Skeletal muscle satellite cell (primary cell): Measurements from ENCODE around the gene TMEM179.

Experiments used
- H3K27me3 ChIP-seq: 2 replicates; pipeline ENCODE4 v1.7.0; 2013; ENCODE audit warnings: low read length; ENCODE audit not compliant: control insufficient read depth, insufficient read depth
- H3K36me3 ChIP-seq: 2 replicates; pipeline ENCODE4 v1.7.0; 2013; ENCODE audit warnings: mild to moderate bottlenecking, control low read depth, low read length; ENCODE audit not compliant: insufficient read depth
- H3K4me1 ChIP-seq: 2 replicates; pipeline ENCODE4 v1.7.0; 2013; ENCODE audit warnings: low read length; ENCODE audit not compliant: control insufficient read depth, insufficient read depth
- H3K4me2 ChIP-seq: 2 replicates; pipeline ENCODE4 v1.7.0; 2013; ENCODE audit warnings: mild to moderate bottlenecking, low read length
- H3K4me3 ChIP-seq: 2 replicates; pipeline ENCODE4 v1.7.0; 2013; ENCODE audit warnings: low read length
- H3K9ac ChIP-seq: 2 replicates; pipeline ENCODE4 v1.7.0; 2013; ENCODE audit warnings: mild to moderate bottlenecking, low read depth, low read length, moderate library complexity
- H3K9me3 ChIP-seq: replicated peaks from 2 replicates; pipeline ENCODE4 v1.7.0; 2013; ENCODE audit warnings: mild to moderate bottlenecking, control low read depth, low read length

TMEM179 gene

GRCh38 chr14:104547998-104548700 is 56.4 kb downstream of the TMEM179 start:
- H3K4me3 ChIP-seq = no peak overlapping the region
- no peaks in the 10 kb centered on the region for H3K4me1 ChIP-seq
- no peak overlapping the region for H3K9ac ChIP-seq
- H3K36me3 ChIP-seq = no peaks in the 10 kb centered on the region
- H3K9me3 ChIP-seq = no peaks in the 10 kb centered on the region
- H3K27me3 ChIP-seq = peaks cover 35% of the 10 kb centered on the region
- no peak overlapping the region for H3K4me2 ChIP-seq

- H3K9ac ChIP-seq = no peak overlapping the region
- no peak overlapping the region for H3K4me2 ChIP-seq
- no peaks in the 10 kb centered on the region for H3K9me3 ChIP-seq
- no peaks in the 10 kb centered on the region for H3K36me3 ChIP-seq
- H3K4me3 ChIP-seq = no peak overlapping the region
- H3K4me1 ChIP-seq = no peaks in the 10 kb centered on the region
- H3K27me3 ChIP-seq = peaks cover 41% of the 10 kb centered on the region
These were observed 57.1 kb downstream of the TMEM179 start for GRCh38 chr14:104547310-104547997.

DNA sequence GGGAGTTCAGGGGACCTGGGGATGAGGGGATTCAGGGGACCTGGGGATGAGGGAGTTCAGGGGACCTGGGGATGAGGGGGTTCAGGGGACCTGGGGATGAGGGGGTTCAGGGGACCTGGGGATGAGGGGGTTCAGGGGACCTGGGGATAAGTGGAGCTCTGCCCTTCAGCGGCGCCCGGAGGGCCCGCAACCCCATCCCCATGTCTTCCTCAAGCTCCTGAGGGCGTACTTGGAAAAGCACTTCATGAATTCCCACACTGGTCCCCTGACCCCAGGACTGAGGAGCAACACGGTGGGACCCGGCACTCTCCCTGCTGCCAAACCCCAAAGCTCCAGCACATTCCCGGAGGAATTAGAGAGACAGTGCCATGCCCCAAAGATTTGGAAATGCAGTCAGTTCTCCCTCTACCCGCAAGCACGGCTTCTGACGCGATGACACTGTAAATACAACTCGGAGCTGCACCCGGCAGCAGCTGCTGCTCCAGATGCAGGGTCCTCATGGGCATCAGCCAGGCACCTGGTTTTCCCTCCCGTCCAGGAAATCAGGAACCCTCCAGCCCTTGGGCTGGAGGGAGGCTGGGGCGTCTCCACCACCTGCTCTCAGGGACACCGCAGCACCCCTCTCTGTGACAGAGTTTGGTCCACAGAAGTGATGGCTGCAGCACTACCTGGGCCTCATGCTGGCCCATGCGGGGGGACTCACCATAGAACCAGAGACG is 57.8 kb downstream of the TMEM179 start:
- H3K27me3 ChIP-seq = peaks cover 44% of the 10 kb centered on the region
- H3K9me3 ChIP-seq = no peaks in the 10 kb centered on the region
- H3K4me1 ChIP-seq = no peaks in the 10 kb centered on the region
- H3K9ac ChIP-seq = no peak overlapping the region
- no peaks in the 10 kb centered on the region for H3K36me3 ChIP-seq
- no peak overlapping the region for H3K4me3 ChIP-seq
- no peak overlapping the region for H3K4me2 ChIP-seq

- no peak overlapping the region for H3K9ac ChIP-seq
These were observed 58.5 kb downstream of the TMEM179 start for GRCh38 chr14:104545942-104546501.

GRCh38 chr14:104545151-104545941 is 59.2 kb downstream of the TMEM179 start:
- Histone ChIP-seq H3K4me2 (no peak overlapping the region), H3K9ac (no peak overlapping the region), H3K9me3 (no peaks in the 10 kb centered on the region), H3K4me1 (no peaks in the 10 kb centered on the region), H3K36me3 (no peaks in the 10 kb centered on the region), H3K27me3 (peaks cover 44% of the 10 kb centered on the region), H3K4me3 (no peak overlapping the region)

More at GRCh38 chr14:104545942-104546501, 58.5 kb downstream of the TMEM179 start:
- Histone ChIP-seq H3K4me2 (no peak overlapping the region), H3K4me1 (no peaks in the 10 kb centered on the region), H3K4me3 (no peak overlapping the region), H3K9me3 (no peaks in the 10 kb centered on the region), H3K27me3 (peaks cover 44% of the 10 kb centered on the region), H3K36me3 (no peaks in the 10 kb centered on the region)

DNA sequence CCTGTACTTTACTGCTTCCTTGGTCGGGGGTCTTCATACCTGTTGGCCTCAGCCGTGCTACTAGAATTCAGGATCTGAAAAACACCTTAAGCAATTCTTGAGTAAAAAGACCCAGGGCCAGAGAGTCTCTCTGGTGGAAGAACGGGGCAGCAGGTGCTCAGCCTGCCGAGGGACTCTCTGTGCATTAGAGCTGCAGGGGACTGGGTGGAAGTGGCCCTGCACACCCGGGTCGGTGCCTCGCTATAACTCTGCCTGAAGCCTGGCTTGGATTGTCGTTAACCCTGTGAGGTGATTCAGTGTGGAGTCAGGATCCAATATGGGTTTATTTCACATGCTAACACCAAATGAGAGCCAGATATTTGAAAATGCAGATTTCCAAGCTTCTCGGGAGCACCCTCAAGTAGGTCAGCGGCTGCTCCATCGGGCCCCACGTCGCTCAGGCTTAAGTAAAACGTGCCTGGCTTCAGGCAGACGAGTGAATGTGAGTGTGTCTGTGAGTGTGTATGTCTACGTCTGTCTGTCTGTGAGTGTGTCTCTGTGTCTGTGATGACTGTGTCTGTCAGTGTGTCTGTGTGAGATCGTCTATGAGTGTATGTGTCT is 60.1 kb downstream of the TMEM179 start:
- no peaks in the 10 kb centered on the region for H3K9me3 ChIP-seq
- H3K36me3 ChIP-seq = no peaks in the 10 kb centered on the region
- H3K4me1 ChIP-seq = no peaks in the 10 kb centered on the region
- no peak overlapping the region for H3K9ac ChIP-seq
- H3K4me3 ChIP-seq = no peak overlapping the region
- no peak overlapping the region for H3K4me2 ChIP-seq
- peaks cover 44% of the 10 kb centered on the region for H3K27me3 ChIP-seq

GRCh38 chr14:104542871-104543830 is 61.4 kb downstream of the TMEM179 start:
- Histone ChIP-seq H3K4me3 (no peak overlapping the region), H3K4me2 (no peak overlapping the region), H3K27me3 (peaks cover 44% of the 10 kb centered on the region), H3K9me3 (no peaks in the 10 kb centered on the region), H3K36me3 (no peaks in the 10 kb centered on the region), H3K9ac (no peak overlapping the region), H3K4me1 (no peaks in the 10 kb centered on the region)

GRCh38 chr14:104541905-104542465 is 62.6 kb downstream of the TMEM179 start:
- no peak overlapping the region for H3K4me3 ChIP-seq
- no peaks in the 10 kb centered on the region for H3K9me3 ChIP-seq
- H3K9ac ChIP-seq = no peak overlapping the region
- no peak overlapping the region for H3K4me2 ChIP-seq
- no peaks in the 10 kb centered on the region for H3K36me3 ChIP-seq
- H3K4me1 ChIP-seq = no peaks in the 10 kb centered on the region
- H3K27me3 ChIP-seq = peaks cover 41% of the 10 kb centered on the region
